ENCODE results near the gene KRT73. TPM values are rescaled to one million over a fixed set of nuclear protein-coding genes. Genes with fewer than 3 reads are reported as not detected.

KRT73 gene
- total RNA-seq, 4 donors from 2014 or later: 0.40 to 1.2 TPM; not detected in 2

GRCh38 chr12:52633383-52633782 is 15.0 kb upstream of the KRT73 start:
- H3K9me3 ChIP-seq: no peaks in the 10 kb centered on the region
- no peak overlapping the region for H3K4me3 ChIP-seq
- no peaks in the 10 kb centered on the region for H3K4me1 ChIP-seq
- TF ChIP-seq CTCF (IDR thresholded peaks at IDR 0.05) (no peak), POLR2A (IDR thresholded peaks at IDR 0.05) (no peak)
- no peaks in the 10 kb centered on the region for H3K36me3 ChIP-seq
- no peaks in the 10 kb centered on the region for H3K27me3 ChIP-seq
- no peak overlapping the region for H3K27ac ChIP-seq
- DNase-seq: no peak

GRCh38 chr12:52632656-52633055 is 14.3 kb upstream of the KRT73 start:
- H3K36me3 ChIP-seq: no peaks in the 10 kb centered on the region
- no peaks in the 10 kb centered on the region for H3K27me3 ChIP-seq
- DNase-seq: no peak
- H3K9me3 ChIP-seq: no peaks in the 10 kb centered on the region
- H3K27ac ChIP-seq: no peak overlapping the region
- H3K4me3 ChIP-seq: no peak overlapping the region
- TF ChIP-seq POLR2A (IDR thresholded peaks at IDR 0.05): no peak
- TF ChIP-seq CTCF (IDR thresholded peaks at IDR 0.05): no peak
- no peaks in the 10 kb centered on the region for H3K4me1 ChIP-seq

- Histone ChIP-seq H3K9me3 (no peaks in the 10 kb centered on the region), H3K36me3 (no peaks in the 10 kb centered on the region), H3K4me3 (no peak overlapping the region), H3K27ac (no peak overlapping the region), H3K27me3 (no peaks in the 10 kb centered on the region), H3K4me1 (no peaks in the 10 kb centered on the region)
- TF ChIP-seq POLR2A (IDR thresholded peaks at IDR 0.05) (no peak), CTCF (IDR thresholded peaks at IDR 0.05) (no peak)
- DNase-seq: no peak
Observed at GRCh38 chr12:52631676-52632459, 13.5 kb upstream of the KRT73 start.

GRCh38 chr12:52631264-52631663 is 12.9 kb upstream of the KRT73 start:
- Histone ChIP-seq H3K27ac (no peak overlapping the region), H3K36me3 (no peaks in the 10 kb centered on the region), H3K4me3 (no peak overlapping the region), H3K9me3 (no peaks in the 10 kb centered on the region), H3K4me1 (no peaks in the 10 kb centered on the region), H3K27me3 (no peaks in the 10 kb centered on the region)
- TF ChIP-seq POLR2A (IDR thresholded peaks at IDR 0.05): no peak
- no peak for TF ChIP-seq CTCF (IDR thresholded peaks at IDR 0.05)
- no peak for DNase-seq

GRCh38 chr12:52630599-52631200 is 12.3 kb upstream of the KRT73 start:
- no peak for TF ChIP-seq CTCF (IDR thresholded peaks at IDR 0.05)
- no peak for TF ChIP-seq POLR2A (IDR thresholded peaks at IDR 0.05)
- Histone ChIP-seq H3K27ac (no peak overlapping the region), H3K4me1 (no peaks in the 10 kb centered on the region), H3K9me3 (no peaks in the 10 kb centered on the region), H3K4me3 (no peak overlapping the region), H3K27me3 (no peaks in the 10 kb centered on the region), H3K36me3 (no peaks in the 10 kb centered on the region)
- DNase-seq: no peak

All from Peyer's patch (tissue), 4 donors.